GM18873 (cell line): ENCODE results near the gene GNAZ.

Source experiments
- ATAC-seq: cut with Tn5 transposase; IDR thresholded peaks from one replicate; pipeline ENCODE4 v1.9.1; 2021; ENCODE audit warnings: mild to moderate bottlenecking, moderate library complexity, moderate number of reproducible peaks; ENCODE audit not compliant: unreplicated experiment, low FRiP score

The GNAZ gene

GRCh38 chr22:23117891-23118646 lies 47.8 kb downstream of the GNAZ start:
- no peak for ATAC-seq

GRCh38 chr22:23118647-23119493 lies 48.6 kb downstream of the GNAZ start:
- ATAC-seq, result no peak

- ATAC-seq, result no peak
Measured at GRCh38 chr22:23119494-23120414, 49.4 kb downstream of the GNAZ start.

- ATAC-seq, result no peak
Measured at GRCh38 chr22:23120415-23120899, 50.1 kb downstream of the GNAZ start.

GRCh38 chr22:23121000-23121421 lies 50.7 kb downstream of the GNAZ start:
- ATAC-seq, result no peak

GRCh38 chr22:23121424-23121823 lies 51.1 kb downstream of the GNAZ start:
- ATAC-seq, result no peak

- no peak for ATAC-seq
Measured at GRCh38 chr22:23122216-23122957, 52.1 kb downstream of the GNAZ start.

GRCh38 chr22:23122992-23123803 lies 52.9 kb downstream of the GNAZ start:
- ATAC-seq, result no peak

- ATAC-seq, result no peak
Measured at GRCh38 chr22:23123804-23124254, 53.5 kb downstream of the GNAZ start.

- no peak for ATAC-seq
Measured at GRCh38 chr22:23124611-23125511, 54.5 kb downstream of the GNAZ start.

- no peak for ATAC-seq
Measured at GRCh38 chr22:23125512-23126103, 55.3 kb downstream of the GNAZ start.

GRCh38 chr22:23126165-23127054 lies 56.1 kb downstream of the GNAZ start:
- ATAC-seq, result no peak

GRCh38 chr22:23127055-23127756 lies 56.9 kb downstream of the GNAZ start:
- ATAC-seq, result no peak

- ATAC-seq, result no peak
Measured at GRCh38 chr22:23127788-23128187, 57.5 kb downstream of the GNAZ start.

- no peak for ATAC-seq
Measured at GRCh38 chr22:23128269-23129108, 58.2 kb downstream of the GNAZ start.
